Vagina (tissue), 2 donors: ENCODE measurements around the gene EYS. TPM values are rescaled to one million over a fixed set of nuclear protein-coding genes. Genes with fewer than 3 reads are reported as not detected.

Experiments
- DNase-seq, 2 donors: peaks; one replicate each; pipeline ENCODE4 v3.0.0-alpha.2; 2017; ENCODE audit errors: extremely low spot score in 2 of 2
- H3K27ac ChIP-seq: fragments of 200-600 bp; sonication (generic); one replicate; pipeline ENCODE4 v1.5.1; 2019
- H3K27me3 ChIP-seq: fragments of 200-600 bp; sonication (generic); one replicate; pipeline ENCODE4 v1.5.1; 2019
- H3K36me3 ChIP-seq, 2 donors: fragments of 200-600 bp; sonication (generic); one replicate each; pipeline ENCODE4 v1.5.1; 2017 to 2019
- H3K4me1 ChIP-seq: fragments of 200-600 bp; sonication (generic); one replicate; pipeline ENCODE4 v1.5.1; 2019
- H3K4me3 ChIP-seq, 2 donors: fragments of 200-600 bp; sonication (generic); 1 replicate in 1 of 2; 2 replicates in 1 of 2; pipeline ENCODE4 v1.5.1; 2016 to 2019
- H3K9me3 ChIP-seq: fragments of 200-600 bp; sonication (generic); one replicate; pipeline ENCODE4 v1.5.1; 2019
- CTCF ChIP-seq, 3 experiments: fragments of 450-650 bp in 2 of 3; fragments of 200-600 bp in 1 of 3; sonication (generic) in 1 of 3; IDR thresholded peaks; one replicate each; pipeline ENCODE4 v1.5.1; 2017 to 2019; ENCODE audit warnings: antibody characterized with exemption in 3 of 3, mild to moderate bottlenecking in 2 of 3, moderate library complexity in 2 of 3
- POLR2A ChIP-seq, 2 donors: fragments of 450-650 bp; IDR thresholded peaks; one replicate each; pipeline ENCODE4 v1.6.1; 2017; ENCODE audit warnings: antibody characterized with exemption in 2 of 2, mild to moderate bottlenecking in 2 of 2, moderate library complexity in 2 of 2
- POLR2AphosphoS5 ChIP-seq, 2 donors: sonication (generic); formaldehyde crosslinking; IDR thresholded peaks; one replicate each; pipeline ENCODE4 v1.9.0; 2017; ENCODE audit warnings: antibody characterized with exemption in 2 of 2, mild to moderate bottlenecking in 2 of 2, low read depth in 1 of 2; ENCODE audit not compliant: insufficient read depth in 1 of 2
- intact Hi-C: fragments of 100-400 bp; cut with DNase I; formaldehyde crosslinking; loops from one replicate; pipeline ENCODE4 v1.15.1; 2023
- total RNA-seq: library from RNA; depleted of rRNA; stranded (reverse); fragments of >200 nt; gene quantifications from one replicate; pipeline ENCODE4 v1.2.3, GENCODE V29; 2016

The EYS gene
- total RNA-seq, 1 donor from 2014 or later, result not detected

- no peaks in the 10 kb centered on the region for H3K9me3 ChIP-seq
- intact Hi-C loops, result no loop called here
- no peaks in the 10 kb centered on the region for H3K4me1 ChIP-seq
- DNase-seq, result no peak
- H3K27ac ChIP-seq, result no peak overlapping the region
- TF ChIP-seq POLR2AphosphoS5 (IDR thresholded peaks at IDR 0.05; ENCODE audit: insufficient read depth in 1 of 2, low read depth in 1 of 2) (no peak), POLR2A (IDR thresholded peaks at IDR 0.05) (no peak), CTCF (IDR thresholded peaks at IDR 0.05) (no peak)
- no peak overlapping the region for H3K4me3 ChIP-seq
- no peaks in the 10 kb centered on the region for H3K27me3 ChIP-seq
- no peaks in the 10 kb centered on the region for H3K36me3 ChIP-seq
Measured at GRCh38 chr6:65262241-65262640, 444.8 kb downstream of the EYS start.

- no peaks in the 10 kb centered on the region for H3K9me3 ChIP-seq
- H3K27ac ChIP-seq, result no peak overlapping the region
- no peaks in the 10 kb centered on the region for H3K36me3 ChIP-seq
- DNase-seq, result no peak
- intact Hi-C loops, result no loop called here
- no peaks in the 10 kb centered on the region for H3K4me1 ChIP-seq
- H3K27me3 ChIP-seq, result no peaks in the 10 kb centered on the region
- TF ChIP-seq POLR2AphosphoS5 (IDR thresholded peaks at IDR 0.05; ENCODE audit: insufficient read depth in 1 of 2, low read depth in 1 of 2) (no peak), CTCF (IDR thresholded peaks at IDR 0.05) (no peak), POLR2A (IDR thresholded peaks at IDR 0.05) (no peak)
- H3K4me3 ChIP-seq, result no peak overlapping the region
Measured at GRCh38 chr6:65259982-65260381, 447.0 kb downstream of the EYS start.

GRCh38 chr6:65259059-65259458 lies 448.0 kb downstream of the EYS start:
- Histone ChIP-seq H3K27me3 (no peaks in the 10 kb centered on the region), H3K36me3 (no peaks in the 10 kb centered on the region), H3K4me3 (no peak overlapping the region), H3K27ac (no peak overlapping the region), H3K4me1 (no peaks in the 10 kb centered on the region), H3K9me3 (no peaks in the 10 kb centered on the region)
- TF ChIP-seq POLR2A (IDR thresholded peaks at IDR 0.05), result no peak
- no peak for TF ChIP-seq CTCF (IDR thresholded peaks at IDR 0.05)
- no peak for DNase-seq
- intact Hi-C loops, result no loop called here

GRCh38 chr6:65253041-65253440 lies 454.0 kb downstream of the EYS start:
- TF ChIP-seq CTCF (IDR thresholded peaks at IDR 0.05) (no peak), POLR2A (IDR thresholded peaks at IDR 0.05) (no peak), POLR2AphosphoS5 (IDR thresholded peaks at IDR 0.05; ENCODE audit: insufficient read depth in 1 of 2, low read depth in 1 of 2) (no peak)
- Histone ChIP-seq H3K4me3 (no peak overlapping the region), H3K27ac (no peak overlapping the region), H3K36me3 (no peaks in the 10 kb centered on the region), H3K4me1 (no peaks in the 10 kb centered on the region), H3K27me3 (no peaks in the 10 kb centered on the region), H3K9me3 (no peaks in the 10 kb centered on the region)
- no peak for DNase-seq
- intact Hi-C loops, result no loop called here

- no peak overlapping the region for H3K4me3 ChIP-seq
- H3K27ac ChIP-seq, result no peak overlapping the region
- TF ChIP-seq POLR2AphosphoS5 (IDR thresholded peaks at IDR 0.05; ENCODE audit: insufficient read depth in 1 of 2, low read depth in 1 of 2), result no peak
- TF ChIP-seq POLR2A (IDR thresholded peaks at IDR 0.05), result no peak
- no peak for TF ChIP-seq CTCF (IDR thresholded peaks at IDR 0.05)
- intact Hi-C loops, result no loop called here
- H3K36me3 ChIP-seq, result no peaks in the 10 kb centered on the region
- DNase-seq, result no peak
- no peaks in the 10 kb centered on the region for H3K9me3 ChIP-seq
- H3K27me3 ChIP-seq, result no peaks in the 10 kb centered on the region
- H3K4me1 ChIP-seq, result no peaks in the 10 kb centered on the region
Measured at GRCh38 chr6:65248101-65248610, 458.9 kb downstream of the EYS start.
